H9 (cell line): ENCODE measurements around the gene FHOD1. TPM values are rescaled to one million over a fixed set of nuclear protein-coding genes. Genes with fewer than 3 reads are reported as not detected.
A peak's percentile ranks its signal among the peaks of the same experiment; 100 is the strongest.

Experiments
- DNase-seq: peaks from one replicate; pipeline ENCODE4 v3.0.0-alpha.2; 2017
- H2AFZ ChIP-seq: one replicate; pipeline ENCODE4 v1.6.1; 2013; ENCODE audit warnings: mild to moderate bottlenecking, low read length, control low read depth, moderate library complexity
- H2AK5ac ChIP-seq: 2 replicates; pipeline ENCODE4 v1.6.1; 2013; ENCODE audit warnings: low read length, control low read depth, mixed read lengths; ENCODE audit not compliant: insufficient read length
- H2BK120ac ChIP-seq: one replicate; pipeline ENCODE4 v1.6.1; 2013; ENCODE audit warnings: low read depth, mild to moderate bottlenecking, low read length, control low read depth, inconsistent platforms; ENCODE audit not compliant: poor library complexity, severe bottlenecking
- H2BK12ac ChIP-seq: 2 replicates; pipeline ENCODE4 v1.6.1; 2013; ENCODE audit warnings: low read length, control low read depth, mixed read lengths, low read depth; ENCODE audit not compliant: insufficient read length
- H2BK15ac ChIP-seq: 2 replicates; pipeline ENCODE4 v1.6.1; 2013; ENCODE audit warnings: low read depth, low read length, control low read depth
- H2BK20ac ChIP-seq: one replicate; pipeline ENCODE4 v1.6.1; 2013; ENCODE audit warnings: low read depth, mild to moderate bottlenecking, low read length, control low read depth, inconsistent platforms; ENCODE audit not compliant: poor library complexity, severe bottlenecking
- H2BK5ac ChIP-seq: 2 replicates; pipeline ENCODE4 v1.6.1; 2013; ENCODE audit warnings: low read length, control low read depth, mixed read lengths; ENCODE audit not compliant: insufficient read length
- H3K14ac ChIP-seq: 2 replicates; pipeline ENCODE4 v1.6.1; 2013; ENCODE audit warnings: low read length, control low read depth; ENCODE audit not compliant: insufficient read depth
- H3K18ac ChIP-seq: 2 replicates; pipeline ENCODE4 v1.6.1; 2013; ENCODE audit warnings: low read depth, mild to moderate bottlenecking, mixed read lengths, low read length, control low read depth; ENCODE audit not compliant: insufficient read length
- H3K23ac ChIP-seq: 2 replicates; pipeline ENCODE4 v1.6.1; 2013; ENCODE audit warnings: low read length, control low read depth, mixed read lengths, low read depth; ENCODE audit not compliant: insufficient read length
- H3K23me2 ChIP-seq: 2 replicates; pipeline ENCODE4 v1.6.1; 2013; ENCODE audit warnings: low read depth, mild to moderate bottlenecking, mixed read lengths, low read length, control low read depth; ENCODE audit not compliant: insufficient read length, poor library complexity, severe bottlenecking
- H3K27ac ChIP-seq: 2 replicates; pipeline ENCODE4 v1.5.1; 2013; ENCODE audit warnings: low read length, control low read depth, mixed read lengths, low read depth; ENCODE audit not compliant: insufficient read length
- H3K27me3 ChIP-seq: 2 replicates; pipeline ENCODE4 v1.6.1; 2013; ENCODE audit warnings: low read length, control low read depth, inconsistent platforms; ENCODE audit not compliant: insufficient read depth
- H3K4ac ChIP-seq: 2 replicates; pipeline ENCODE4 v1.6.1; 2013; ENCODE audit warnings: low read depth, mild to moderate bottlenecking, control low read depth, inconsistent platforms, low read length, moderate library complexity
- H3K4me1 ChIP-seq: 2 replicates; pipeline ENCODE4 v1.6.1; 2013; ENCODE audit warnings: low read length, control low read depth, inconsistent platforms; ENCODE audit not compliant: insufficient read depth
- H3K4me2 ChIP-seq: 2 replicates; pipeline ENCODE4 v1.6.1; 2013; ENCODE audit warnings: low read length, control low read depth, mixed read lengths; ENCODE audit not compliant: insufficient read length, insufficient read depth
- H3K56ac ChIP-seq: 2 replicates; pipeline ENCODE4 v1.6.1; 2013; ENCODE audit warnings: low read depth, mild to moderate bottlenecking, mixed read lengths, low read length, control low read depth; ENCODE audit not compliant: insufficient read length
- H3K79me1 ChIP-seq: 2 replicates; pipeline ENCODE4 v1.6.1; 2013; ENCODE audit warnings: low read depth, mild to moderate bottlenecking, moderate library complexity, low read length, control low read depth, inconsistent platforms; ENCODE audit not compliant: insufficient read depth, poor library complexity, severe bottlenecking
- H3K79me2 ChIP-seq: 2 replicates; pipeline ENCODE4 v1.6.1; 2013; ENCODE audit warnings: low read length, control low read depth, inconsistent platforms; ENCODE audit not compliant: insufficient read depth
- H3K9ac ChIP-seq: 2 replicates; pipeline ENCODE4 v1.6.1; 2013; ENCODE audit warnings: low read length, control low read depth, mixed read lengths; ENCODE audit not compliant: insufficient read length; ENCODE audit errors: extremely low read depth
- H3K9me3 ChIP-seq: one replicate; pipeline ENCODE4 v1.6.1; 2013; ENCODE audit warnings: low read depth, low read length, inconsistent platforms; ENCODE audit not compliant: control insufficient read depth
- H3T11ph ChIP-seq: one replicate; pipeline ENCODE4 v1.6.1; 2013; ENCODE audit warnings: mild to moderate bottlenecking, low read length, control low read depth, inconsistent platforms
- H4K20me1 ChIP-seq: one replicate; pipeline ENCODE4 v1.6.1; 2013; ENCODE audit not compliant: control insufficient read depth, insufficient read length, insufficient read depth
- H4K5ac ChIP-seq: 2 replicates; pipeline ENCODE4 v1.6.1; 2013; ENCODE audit warnings: low read depth, mild to moderate bottlenecking, mixed read lengths, low read length, control low read depth; ENCODE audit not compliant: insufficient read length
- H4K8ac ChIP-seq: replicated peaks from 2 replicates; pipeline ENCODE4 v1.6.1; 2013; ENCODE audit warnings: low read length, control low read depth, mixed read lengths, low read depth; ENCODE audit not compliant: insufficient read length
- H4K91ac ChIP-seq: 2 replicates; pipeline ENCODE4 v1.6.1; 2013; ENCODE audit warnings: low read depth, mild to moderate bottlenecking, moderate library complexity, mixed read lengths, low read length, control low read depth; ENCODE audit not compliant: insufficient read length
- H3K27ac Mint-ChIP-seq, 3 experiments: 2 replicates in 2 of 3; 3 replicates in 1 of 3; pipeline ENCODE4 v1.8.0; 2020 to 2021; ENCODE audit warnings: mixed read lengths in 3 of 3, mild to moderate bottlenecking in 1 of 3, moderate library complexity in 1 of 3
- H3K27me3 Mint-ChIP-seq: 2 replicates; pipeline ENCODE4 v1.8.0; 2021; ENCODE audit warnings: low read depth, mild to moderate bottlenecking, moderate library complexity, mixed read lengths
- H3K36me3 Mint-ChIP-seq, 3 experiments: 2 replicates in 2 of 3; 3 replicates in 1 of 3; pipeline ENCODE4 v1.8.0; 2020 to 2021; ENCODE audit warnings: low read depth in 3 of 3, mixed read lengths in 3 of 3; ENCODE audit not compliant: insufficient read depth in 1 of 3
- H3K4me1 Mint-ChIP-seq, 2 experiments: 2 replicates each; pipeline ENCODE4 v1.8.0; 2020; ENCODE audit warnings: mixed read lengths in 2 of 2
- H3K4me3 Mint-ChIP-seq, 2 experiments: 2 replicates in 1 of 2; 3 replicates in 1 of 2; pipeline ENCODE4 v1.8.0; 2020 to 2021; ENCODE audit warnings: mild to moderate bottlenecking in 2 of 2, mixed read lengths in 2 of 2, moderate library complexity in 1 of 2
- H3K9me3 Mint-ChIP-seq, 2 experiments: 2 replicates in 1 of 2; 3 replicates in 1 of 2; pipeline ENCODE4 v1.8.0; 2020; ENCODE audit warnings: mild to moderate bottlenecking in 2 of 2, mixed read lengths in 2 of 2, moderate library complexity in 1 of 2
- CTCF ChIP-seq: fragments of 200-600 bp; sonication (generic); conservative IDR thresholded peaks from 3 replicates; pipeline ENCODE4 v1.8.0; 2021; ENCODE audit warnings: antibody characterized with exemption, mild to moderate bottlenecking
- WGBS: extraction: QIAGEN DNeasy Blood & Tissue Kit; methylation state at CpG from one replicate; pipeline ENCODE4 v1.1.7; 2013; ENCODE audit warnings: missing lambda C conversion rate, low lambda C conversion rate, mixed read lengths; ENCODE audit not compliant: insufficient read length; ENCODE audit errors: extremely low coverage; 5-methylcytosine and 5-hydroxymethylcytosine counted together
- total RNA-seq: library from RNA; stranded (reverse); gene quantifications from 2 replicates; pipeline ENCODE4 v1.2.1, GENCODE V29; 2021

Gene FHOD1
- total RNA-seq, 1 experiment from 2014 or later, result 67.0 TPM

DNA sequence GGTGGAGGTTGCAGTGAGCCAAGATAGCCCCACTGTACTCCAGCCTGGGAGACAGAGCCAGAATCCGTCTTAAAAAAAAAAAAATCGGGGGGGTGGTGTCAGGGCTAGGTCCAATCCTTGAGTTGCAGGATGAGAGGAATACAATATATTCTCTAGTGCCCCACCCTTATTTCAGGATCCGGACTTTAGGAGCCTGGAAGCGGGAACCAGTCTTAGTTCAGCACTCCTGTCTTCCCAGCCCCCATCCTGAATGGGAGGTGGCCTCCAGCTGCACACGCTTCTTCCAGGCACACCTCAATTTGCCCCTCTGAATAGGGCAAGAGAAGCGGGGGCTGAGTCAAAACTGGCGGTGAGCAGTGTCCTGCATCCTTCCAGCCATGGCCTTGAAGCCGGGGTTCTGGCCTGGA lies 1.6 kb downstream of the FHOD1 start:
- H3K4me1 Mint-ChIP-seq, result peaks cover 42 to 50% of the 10 kb centered on the region in 2 experiments
- TF ChIP-seq CTCF, result no peak

More for the DNA sequence above, 1.6 kb downstream of the FHOD1 start:
- Histone ChIP-seq H3K27me3 (no peaks in the 10 kb centered on the region; the same call in 1 of the 2 replicates), H4K8ac (no peak overlapping the region), H3K56ac (no peak overlapping the region), H3K79me1 (peaks cover under 1% of the 10 kb centered on the region), H2BK120ac (no peak overlapping the region), H2BK20ac (no peak overlapping the region), H3K9ac (peak overlapping the region; percentile 12), H3K4me2 (peak overlapping the region; percentile 41), H3K23ac (no peak overlapping the region), H3K14ac (peak overlapping the region; percentile 74), H2BK12ac (no peak overlapping the region), H2AFZ (no peak overlapping the region), H3K18ac (no peak overlapping the region), H3K9me3 (no peaks in the 10 kb centered on the region), H4K5ac (no peak overlapping the region), H3K79me2 (no peaks in the 10 kb centered on the region; the same call in 1 of the 2 replicates), H2BK15ac (no peak overlapping the region), H4K20me1 (peaks cover 3% of the 10 kb centered on the region), H2BK5ac (no peak overlapping the region), H4K91ac (no peak overlapping the region), H3K4ac (no peak overlapping the region), H3K4me1 (peaks cover 13% of the 10 kb centered on the region; the same call in 1 of the 2 replicates), H3K27ac (no peak overlapping the region), H3T11ph (no peak overlapping the region), H3K23me2 (peaks cover 31% of the 10 kb centered on the region), H2AK5ac (no peak overlapping the region)
- Mint-ChIP-seq H3K27ac (peak overlapping the region; percentile 16 to 85 (median 52); a peak in 3 of 7 replicates), H3K36me3 (no peaks in the 10 kb centered on the region; a peak in 2 of 7 replicates), H3K27me3 (peaks cover 24% of the 10 kb centered on the region), H3K4me3 (peak overlapping the region; percentile 86 to 94), H3K9me3 (no peaks in the 10 kb centered on the region)
- no peak for DNase-seq
- WGBS, result no CpG with 5 or more reads among the region's 8 CpGs
